GM12892 (cell line): Measurements from ENCODE around the gene SMAD9.

Source experiments
- DNase-seq: peaks from one replicate; pipeline ENCODE4 v3.0.0; 2011; ENCODE audit not compliant: insufficient read length
- FAIRE-seq: peaks from 2 replicates; lab custom pipeline; 2011; peaks lifted over from hg19 to GRCh38; lab: Jason Lieb, UNC
- POLR2A ChIP-seq: IDR thresholded peaks from 2 replicates; pipeline ENCODE4 v1.6.1; 2011; ENCODE audit warnings: low read depth, low read length, control low read depth
- POLR2AphosphoS5 ChIP-seq: IDR thresholded peaks from 2 replicates; pipeline ENCODE4 v1.6.1; 2011; ENCODE audit warnings: low read depth, low read length, control low read depth
- TAF1 ChIP-seq: IDR thresholded peaks from 2 replicates; pipeline ENCODE4 v1.6.1; 2011; ENCODE audit warnings: low read depth, mild to moderate bottlenecking, control low read depth, low read length, borderline replicate concordance

SMAD9 gene

DNA sequence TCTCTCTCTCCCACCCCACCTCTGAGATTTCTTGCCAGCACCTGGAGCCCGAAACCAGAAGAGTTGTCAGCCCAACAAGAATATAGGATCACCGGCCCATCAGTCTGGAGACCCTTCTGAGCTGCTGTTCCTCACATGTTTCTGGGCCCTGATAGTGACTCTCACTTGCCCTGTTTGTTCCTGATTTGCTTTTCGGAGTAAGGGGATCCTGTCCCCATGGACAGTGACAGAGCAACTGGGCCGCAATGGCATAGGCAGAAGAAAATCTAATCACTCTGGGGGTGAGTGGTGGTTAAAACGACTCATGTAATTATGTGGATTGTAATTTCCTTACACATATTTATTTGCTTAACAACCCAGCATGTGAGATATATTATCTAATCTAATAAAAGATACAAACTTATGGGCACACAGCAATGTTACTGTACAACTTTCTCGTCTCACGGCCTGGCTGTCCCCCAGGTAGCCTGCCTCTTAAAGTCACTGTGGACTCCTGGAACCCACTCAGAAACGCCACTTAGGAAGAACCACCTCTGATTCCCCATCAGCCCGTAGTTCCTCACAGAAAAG lies 663 bp upstream of the SMAD9 start:
- DNase-seq, result no peak
- no peak for FAIRE-seq
- TF ChIP-seq TAF1, result no peak
- no peak for TF ChIP-seq POLR2A
- no peak for TF ChIP-seq POLR2AphosphoS5

DNA sequence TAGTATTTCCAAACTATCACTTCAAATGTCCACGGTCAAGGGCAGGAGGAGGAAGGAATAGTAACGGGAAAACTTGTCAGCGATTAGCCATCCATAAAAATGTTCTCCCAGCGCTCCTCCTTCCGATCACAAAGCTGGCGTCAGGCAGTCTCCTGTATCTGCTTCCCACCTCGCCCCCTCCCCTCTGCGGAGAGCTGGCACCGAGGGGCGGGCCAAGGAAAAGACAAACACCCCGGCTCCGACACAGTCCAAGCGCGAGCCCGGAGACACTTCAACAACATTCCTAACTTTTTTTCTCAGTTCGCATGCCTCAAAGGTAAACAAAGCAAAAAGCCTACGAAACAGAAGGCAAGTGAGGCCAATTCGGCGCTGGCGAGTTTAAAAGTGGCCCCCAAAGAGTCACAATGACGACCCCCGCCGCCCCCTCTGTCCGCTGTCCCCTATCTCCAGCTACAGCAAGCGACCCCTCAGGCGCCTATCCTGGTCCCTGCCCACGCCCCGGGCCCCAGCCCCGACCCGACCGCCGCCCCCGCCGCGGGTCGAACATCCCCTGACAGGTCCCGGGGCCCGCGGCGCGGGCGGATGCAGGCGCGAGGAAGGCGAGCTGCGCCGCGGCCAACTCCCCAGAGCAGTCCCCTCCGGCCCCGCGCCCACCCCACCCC lies 736 bp downstream of the SMAD9 start:
- TF ChIP-seq POLR2A (no peak), POLR2AphosphoS5 (no peak), TAF1 (no peak)
- DNase-seq, result no peak
- FAIRE-seq, result no peak

DNA sequence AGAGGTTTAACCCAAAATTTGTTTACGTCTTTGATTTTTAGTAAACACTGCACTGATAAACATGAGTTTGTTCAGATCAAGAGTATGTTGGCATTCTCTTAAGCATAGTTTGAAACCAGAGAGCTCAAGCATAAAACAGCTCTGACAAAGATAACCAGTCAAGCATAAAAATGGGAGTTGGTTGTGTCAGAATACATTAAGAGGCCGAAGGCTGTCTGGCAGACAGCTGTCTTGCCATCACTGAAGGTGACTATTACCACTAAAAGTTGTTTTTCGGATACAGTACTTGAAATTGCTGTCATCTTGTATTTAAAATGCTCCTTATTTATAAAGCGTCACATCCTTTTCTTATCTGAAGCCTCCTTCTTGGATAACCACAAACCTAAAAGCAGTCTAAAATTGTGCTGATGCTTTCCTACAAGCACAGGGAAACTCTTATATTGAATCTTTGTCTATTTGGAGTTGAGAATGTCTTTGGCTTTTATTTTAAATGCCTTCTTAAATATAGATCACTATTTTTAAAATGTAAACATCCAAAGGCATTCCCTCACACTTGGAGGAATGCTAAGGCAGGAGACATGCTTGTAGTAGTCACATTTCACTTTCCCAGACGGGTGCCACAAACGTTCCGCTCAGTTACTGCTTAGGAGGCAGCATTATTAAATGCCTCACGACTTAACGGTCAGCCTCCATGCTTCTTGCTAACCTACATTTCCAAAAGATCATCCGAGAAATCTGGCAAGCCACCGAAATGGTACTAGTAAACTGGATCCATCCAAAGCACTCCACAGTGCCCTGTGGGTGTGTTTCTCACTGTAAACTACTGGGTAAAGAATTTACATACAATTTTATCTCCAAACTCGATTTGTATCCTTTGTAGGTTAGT lies 1.5 kb downstream of the SMAD9 start:
- FAIRE-seq (no peak), DNase-seq (no peak)
- TF ChIP-seq POLR2AphosphoS5 (no peak), POLR2A (no peak), TAF1 (no peak)

DNA sequence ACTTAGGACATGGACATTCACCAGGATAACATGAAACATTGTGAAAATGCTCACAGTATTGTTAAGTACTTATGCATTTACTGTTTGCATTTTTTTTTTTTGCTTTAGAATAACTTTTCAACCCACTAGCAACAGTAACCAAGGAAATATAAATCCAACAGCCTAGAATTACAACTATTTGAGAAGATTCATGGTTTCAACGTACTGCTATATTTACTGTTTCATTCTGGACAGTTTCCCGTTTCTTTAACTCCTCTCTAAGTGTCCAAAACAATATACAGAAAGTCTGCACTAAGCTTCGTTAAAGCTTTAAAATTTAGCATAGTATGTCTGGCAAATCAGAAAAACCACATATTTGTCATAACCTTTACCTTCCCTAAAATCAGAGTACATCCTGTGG lies 2.7 kb downstream of the SMAD9 start:
- FAIRE-seq, result no peak
- DNase-seq, result no peak
- TF ChIP-seq POLR2AphosphoS5, result no peak

GRCh38 chr13:36915896-36916640 lies 4.0 kb downstream of the SMAD9 start:
- no peak for DNase-seq
- no peak for TF ChIP-seq POLR2AphosphoS5
- no peak for TF ChIP-seq POLR2A
- TF ChIP-seq TAF1, result no peak
- FAIRE-seq, result no peak

DNA sequence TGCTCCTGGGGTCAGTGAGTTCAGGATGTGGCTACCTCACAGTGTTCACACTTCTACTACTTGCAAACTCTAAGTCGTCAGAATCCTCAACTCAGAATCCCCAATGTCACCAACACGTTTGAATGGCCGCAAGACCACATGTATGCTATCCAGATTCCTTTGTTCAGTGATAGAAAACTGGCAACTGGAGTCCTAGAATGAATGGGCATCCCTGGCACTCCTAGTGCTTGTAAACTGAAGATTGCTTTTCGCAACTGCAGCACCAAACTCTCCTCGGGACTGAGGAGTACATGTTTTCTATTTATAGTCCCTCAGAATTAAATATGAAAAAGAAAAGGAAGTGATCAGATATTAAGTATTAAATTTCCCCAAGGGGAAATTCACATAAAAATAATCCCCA lies 4.9 kb downstream of the SMAD9 start:
- no peak for FAIRE-seq
- no peak for DNase-seq
- no peak for TF ChIP-seq POLR2AphosphoS5
- TF ChIP-seq POLR2A, result no peak
- TF ChIP-seq TAF1, result no peak

DNA sequence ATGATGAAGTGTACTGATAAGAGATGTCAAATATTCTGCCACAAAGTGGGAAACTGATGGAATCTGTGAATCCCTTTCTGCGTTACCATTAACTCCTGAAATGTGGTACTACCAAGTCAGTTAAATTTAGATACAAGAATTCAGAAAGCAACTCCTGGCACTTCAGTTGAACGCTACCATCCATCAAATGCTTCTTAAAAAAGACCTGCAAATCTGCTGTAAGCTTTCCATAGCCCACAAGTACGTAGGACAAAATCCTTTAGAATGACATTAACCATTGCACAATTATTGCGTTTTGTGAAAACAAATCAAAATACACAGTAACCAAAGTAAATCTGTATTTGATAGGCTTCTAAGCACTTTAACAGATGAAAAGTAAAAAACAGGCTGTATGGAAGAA lies 5.4 kb downstream of the SMAD9 start:
- TF ChIP-seq TAF1, result no peak
- TF ChIP-seq POLR2A, result no peak
- TF ChIP-seq POLR2AphosphoS5, result no peak
- FAIRE-seq, result no peak
- no peak for DNase-seq

- TF ChIP-seq POLR2A, result no peak
- TF ChIP-seq POLR2AphosphoS5, result no peak
- no peak for TF ChIP-seq TAF1
- DNase-seq (no peak), FAIRE-seq (no peak)
These were observed 6.6 kb downstream of the SMAD9 start for GRCh38 chr13:36913463-36913862.

- no peak for TF ChIP-seq TAF1
- no peak for TF ChIP-seq POLR2AphosphoS5
- TF ChIP-seq POLR2A, result no peak
- DNase-seq (no peak), FAIRE-seq (no peak)
These were observed 7.1 kb downstream of the SMAD9 start for GRCh38 chr13:36912973-36913372.

- FAIRE-seq (no peak), DNase-seq (no peak)
- TF ChIP-seq POLR2AphosphoS5, result no peak
- TF ChIP-seq TAF1, result no peak
- TF ChIP-seq POLR2A, result no peak
These were observed 7.7 kb downstream of the SMAD9 start for GRCh38 chr13:36912369-36912768.

DNA sequence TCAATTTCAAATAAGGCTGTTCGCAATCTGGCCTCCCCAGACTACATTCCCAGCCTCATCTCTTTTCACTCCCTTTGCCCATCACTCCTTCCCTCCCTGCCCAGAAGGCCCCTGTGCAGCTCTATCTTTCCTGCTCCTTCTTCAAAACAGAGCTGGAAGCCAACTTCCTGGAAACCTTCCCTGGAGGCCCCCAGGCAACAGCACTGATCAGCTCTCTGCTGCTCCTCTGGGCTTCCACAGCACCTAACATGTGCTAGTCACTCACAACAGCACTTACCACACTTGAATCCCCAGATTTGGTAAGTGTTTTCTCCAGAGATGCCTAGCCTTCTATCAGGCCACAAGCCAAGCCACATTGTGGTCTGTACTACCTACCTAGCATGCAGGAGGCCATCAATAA lies 9.5 kb downstream of the SMAD9 start:
- DNase-seq (no peak), FAIRE-seq (no peak)
- TF ChIP-seq POLR2AphosphoS5 (no peak), TAF1 (no peak), POLR2A (no peak)

DNA sequence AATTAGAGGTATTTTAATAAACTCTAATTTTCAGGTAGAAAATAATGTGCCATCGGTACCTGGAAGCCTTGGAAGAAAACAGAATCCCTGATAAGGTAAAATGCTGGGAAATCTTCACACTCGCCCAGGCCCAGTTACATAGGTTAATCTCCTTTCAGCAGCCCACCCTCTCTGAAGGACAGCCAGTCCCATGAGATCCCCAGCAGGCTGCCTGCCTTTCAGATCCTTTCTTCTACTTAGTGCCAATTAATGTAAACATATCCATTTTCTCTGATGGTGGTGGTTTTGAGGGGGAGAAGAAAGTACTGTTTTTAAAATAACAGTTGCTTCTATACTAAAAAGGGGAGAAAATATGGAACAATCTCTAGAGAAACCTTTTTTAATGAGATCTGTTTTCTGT lies 12.2 kb downstream of the SMAD9 start:
- no peak for FAIRE-seq
- TF ChIP-seq POLR2A (no peak), TAF1 (no peak), POLR2AphosphoS5 (no peak)
- DNase-seq, result no peak

GRCh38 chr13:36907266-36907665 lies 12.8 kb downstream of the SMAD9 start:
- FAIRE-seq, result no peak
- no peak for TF ChIP-seq POLR2AphosphoS5
- no peak for TF ChIP-seq TAF1
- TF ChIP-seq POLR2A, result no peak

More at GRCh38 chr13:36907266-36907665, 12.8 kb downstream of the SMAD9 start:
- DNase-seq, result no peak
